Hepatocyte (in vitro differentiated cells): ENCODE results near the gene CA12. TPM values are rescaled to one million over a fixed set of nuclear protein-coding genes. Genes with fewer than 3 reads are reported as not detected.

ENCODE experiments used
- DNase-seq: peaks from one replicate; pipeline ENCODE4 v3.0.0-alpha.2; 2016; ENCODE audit warnings: low spot score
- H2AFZ ChIP-seq: fragments of 200-600 bp; sonication (generic); 2 replicates; pipeline ENCODE4 v1.6.0; 2016; ENCODE audit warnings: antibody characterized with exemption, mild to moderate bottlenecking
- H3K27ac ChIP-seq: fragments of 200-600 bp; sonication (generic); 2 replicates; pipeline ENCODE4 v1.5.1; 2016; ENCODE audit warnings: mild to moderate bottlenecking
- H3K27me3 ChIP-seq: fragments of 200-600 bp; sonication (generic); 2 replicates; pipeline ENCODE4 v1.6.1; 2016
- H3K36me3 ChIP-seq: fragments of 200-600 bp; sonication (generic); replicated peaks from 2 replicates; pipeline ENCODE4 v1.5.1; 2016; ENCODE audit warnings: low read depth; ENCODE audit not compliant: insufficient read depth
- H3K4me1 ChIP-seq: fragments of 200-600 bp; sonication (generic); 2 replicates; pipeline ENCODE4 v1.5.1; 2016; ENCODE audit warnings: mild to moderate bottlenecking, moderate library complexity; ENCODE audit not compliant: insufficient read depth
- H3K4me2 ChIP-seq: fragments of 200-600 bp; sonication (generic); 2 replicates; pipeline ENCODE4 v1.6.0; 2016
- H3K4me3 ChIP-seq: fragments of 200-600 bp; sonication (generic); 2 replicates; pipeline ENCODE4 v1.5.1; 2016; ENCODE audit warnings: mild to moderate bottlenecking
- H3K79me2 ChIP-seq: fragments of 200-600 bp; sonication (generic); 2 replicates; pipeline ENCODE4 v1.6.0; 2017; ENCODE audit warnings: mild to moderate bottlenecking
- H3K9me2 ChIP-seq: fragments of 200-600 bp; sonication (generic); replicated peaks from 2 replicates; pipeline ENCODE4 v1.6.0; 2017; ENCODE audit warnings: mild to moderate bottlenecking; ENCODE audit not compliant: insufficient read depth
- H3K9me3 ChIP-seq: fragments of 200-600 bp; sonication (generic); 2 replicates; pipeline ENCODE4 v1.5.1; 2016; ENCODE audit warnings: low read depth, mild to moderate bottlenecking
- H4K20me1 ChIP-seq: fragments of 200-600 bp; sonication (generic); 2 replicates; pipeline ENCODE4 v1.6.0; 2016; ENCODE audit warnings: mild to moderate bottlenecking; ENCODE audit not compliant: insufficient read depth, poor library complexity, severe bottlenecking
- EZH2 ChIP-seq: fragments of 200-600 bp; sonication (generic); IDR thresholded peaks from 2 replicates; pipeline ENCODE4 v1.6.1; 2016; ENCODE audit warnings: antibody characterized with exemption, mild to moderate bottlenecking, borderline replicate concordance
- EZH2phosphoT487 ChIP-seq: fragments of 200-600 bp; sonication (generic); IDR thresholded peaks from one replicate; pipeline ENCODE4 v1.6.1; 2018; ENCODE audit warnings: antibody characterized with exemption, mild to moderate bottlenecking, low read depth, moderate library complexity; ENCODE audit not compliant: unreplicated experiment, severe bottlenecking
- WGBS: methylation state at CpG from one replicate; pipeline ENCODE4 v1.1.6; 2016; ENCODE audit warnings: low lambda C conversion rate; ENCODE audit errors: missing lambda C conversion rate; 5-methylcytosine and 5-hydroxymethylcytosine counted together
- polyA plus RNA-seq: library from polyadenylated mRNA; unstranded; fragments of >200 nt; fragmentation: Nextera tagmentation; extraction: Ambion mirVana; gene quantifications from 2 replicates; pipeline ENCODE4 v1.2.1, GENCODE V29; 2016
- total RNA-seq: library from RNA; depleted of rRNA; stranded (reverse); fragments of >200 nt; gene quantifications from 2 replicates; pipeline ENCODE4 v1.2.3, GENCODE V29; 2014
- TF ChIP-seq, protein P1 (sequence below): fragments of 200-600 bp; sonication (generic); IDR thresholded peaks from 2 replicates; pipeline ENCODE4 v1.5.1; 2016; ENCODE audit warnings: antibody characterized with exemption, mild to moderate bottlenecking; ENCODE audit not compliant: poor library complexity

Gene CA12
- total and polyA plus RNA-seq, 2 experiments from 2014 or later: 13.8 to 16.6 TPM

GRCh38 chr15:63387748-63388493 lies 6.3 kb upstream of the CA12 start:
- H2AFZ ChIP-seq: no peak overlapping the region
- no peak for DNase-seq
- H3K27ac ChIP-seq: no peak overlapping the region
- H3K4me3 ChIP-seq: no peak overlapping the region
- WGBS: 58% methylated on average over 11 of the region's 11 CpGs
- H3K79me2 ChIP-seq: no peaks in the 10 kb centered on the region
- H3K4me2 ChIP-seq: no peak overlapping the region
- no peaks in the 10 kb centered on the region for H3K9me3 ChIP-seq
- H3K9me2 ChIP-seq: no peaks in the 10 kb centered on the region
- TF ChIP-seq EZH2phosphoT487: no peak
- no peak for TF ChIP-seq EZH2
- TF ChIP-seq, protein P1, sequence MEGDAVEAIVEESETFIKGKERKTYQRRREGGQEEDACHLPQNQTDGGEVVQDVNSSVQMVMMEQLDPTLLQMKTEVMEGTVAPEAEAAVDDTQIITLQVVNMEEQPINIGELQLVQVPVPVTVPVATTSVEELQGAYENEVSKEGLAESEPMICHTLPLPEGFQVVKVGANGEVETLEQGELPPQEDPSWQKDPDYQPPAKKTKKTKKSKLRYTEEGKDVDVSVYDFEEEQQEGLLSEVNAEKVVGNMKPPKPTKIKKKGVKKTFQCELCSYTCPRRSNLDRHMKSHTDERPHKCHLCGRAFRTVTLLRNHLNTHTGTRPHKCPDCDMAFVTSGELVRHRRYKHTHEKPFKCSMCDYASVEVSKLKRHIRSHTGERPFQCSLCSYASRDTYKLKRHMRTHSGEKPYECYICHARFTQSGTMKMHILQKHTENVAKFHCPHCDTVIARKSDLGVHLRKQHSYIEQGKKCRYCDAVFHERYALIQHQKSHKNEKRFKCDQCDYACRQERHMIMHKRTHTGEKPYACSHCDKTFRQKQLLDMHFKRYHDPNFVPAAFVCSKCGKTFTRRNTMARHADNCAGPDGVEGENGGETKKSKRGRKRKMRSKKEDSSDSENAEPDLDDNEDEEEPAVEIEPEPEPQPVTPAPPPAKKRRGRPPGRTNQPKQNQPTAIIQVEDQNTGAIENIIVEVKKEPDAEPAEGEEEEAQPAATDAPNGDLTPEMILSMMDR: no peak
- H3K27me3 ChIP-seq: no peaks in the 10 kb centered on the region
- H3K4me1 ChIP-seq: peaks cover 13% of the 10 kb centered on the region
- no peaks in the 10 kb centered on the region for H3K36me3 ChIP-seq
- H4K20me1 ChIP-seq: no peaks in the 10 kb centered on the region

DNA sequence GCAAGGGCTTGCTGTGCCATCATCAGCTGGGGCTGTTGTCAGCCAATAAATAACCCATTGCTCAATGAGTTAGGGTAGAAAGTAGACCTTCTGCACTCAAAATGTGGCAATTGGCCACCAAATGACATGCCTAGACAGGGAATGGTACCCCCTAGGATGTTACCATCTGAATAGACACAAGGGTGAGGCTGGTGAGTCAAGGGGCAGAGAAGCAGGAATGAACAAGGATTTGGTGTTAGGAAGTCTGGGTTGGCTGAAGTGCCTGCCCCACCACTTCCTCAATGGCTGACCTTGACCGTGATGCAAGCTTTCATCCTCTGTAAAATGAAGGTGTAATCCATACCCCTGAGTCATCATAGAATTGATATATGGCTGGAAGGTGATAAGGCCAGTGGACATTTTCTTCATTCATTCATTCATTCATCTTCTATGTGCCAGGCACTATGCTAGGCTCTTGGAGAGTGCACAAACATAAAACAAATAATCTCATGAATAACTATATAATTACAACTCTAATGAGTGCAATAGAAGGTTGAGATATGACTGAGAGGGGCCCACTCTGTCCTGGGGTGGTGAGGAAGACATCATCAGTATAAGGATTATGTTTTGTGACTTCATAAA lies 4.4 kb upstream of the CA12 start:
- Histone ChIP-seq H3K27me3 (peaks cover 3% of the 10 kb centered on the region), H3K4me2 (no peak overlapping the region), H3K9me3 (no peaks in the 10 kb centered on the region), H2AFZ (no peak overlapping the region), H3K36me3 (no peaks in the 10 kb centered on the region), H4K20me1 (no peaks in the 10 kb centered on the region), H3K79me2 (no peaks in the 10 kb centered on the region), H3K4me1 (peaks cover 16% of the 10 kb centered on the region), H3K9me2 (no peaks in the 10 kb centered on the region), H3K27ac (no peak overlapping the region), H3K4me3 (no peak overlapping the region)
- DNase-seq: no peak
- 91% methylated on average over 1 of the region's 1 CpG for WGBS
- TF ChIP-seq, protein P1: no peak
- no peak for TF ChIP-seq EZH2phosphoT487
- no peak for TF ChIP-seq EZH2

DNA sequence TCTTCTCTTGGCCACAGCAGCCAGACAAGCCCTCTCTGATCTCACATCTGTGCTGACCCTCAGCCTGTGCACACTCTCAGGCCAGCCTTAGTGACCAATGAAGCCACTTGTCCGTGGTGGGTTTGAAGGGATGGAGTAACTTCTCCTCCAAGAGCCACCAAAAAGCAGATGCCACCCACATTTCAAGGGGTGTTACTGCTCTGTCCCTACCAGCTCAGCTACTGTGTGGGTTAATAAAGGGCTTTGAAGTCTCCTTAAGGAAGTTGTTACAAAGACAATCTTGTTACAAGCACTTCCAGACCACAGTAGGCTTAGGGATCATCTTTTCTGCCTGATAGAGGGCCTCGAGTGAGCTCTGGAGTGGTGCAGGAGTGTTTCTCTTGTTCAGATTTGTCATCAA lies 3.3 kb upstream of the CA12 start:
- Histone ChIP-seq H3K4me2 (no peak overlapping the region), H3K36me3 (no peaks in the 10 kb centered on the region), H3K9me3 (no peaks in the 10 kb centered on the region), H3K4me3 (no peak overlapping the region), H3K27ac (no peak overlapping the region), H2AFZ (no peak overlapping the region), H4K20me1 (no peaks in the 10 kb centered on the region), H3K27me3 (peaks cover 8% of the 10 kb centered on the region), H3K79me2 (no peaks in the 10 kb centered on the region), H3K9me2 (no peaks in the 10 kb centered on the region), H3K4me1 (peaks cover 18% of the 10 kb centered on the region)
- DNase-seq: no peak
- no peak for TF ChIP-seq EZH2phosphoT487
- no peak for TF ChIP-seq EZH2
- TF ChIP-seq, protein P1: no peak
- 66% methylated on average over 2 of the region's 2 CpGs for WGBS
